ENCODE data around the gene TUBB. TPM values are rescaled to one million over a fixed set of nuclear protein-coding genes. Genes with fewer than 3 reads are reported as not detected.

TUBB gene
- total and polyA plus RNA-seq, 9 of the 15 experiments (the other 6 are each of a cell fraction or from before 2014, with no cell fraction given), result 971 to 2,870 (median 1,478) TPM

GRCh38 chr6:30720738-30721197, 616 bp downstream of the TUBB start (continued):
- TF ChIP-seq NCOA6 (IDR thresholded peaks at IDR 0.05) (no peak), MYBL2 (IDR thresholded peaks at IDR 0.05; ENCODE audit: low read depth) (no peak), MYBL2 (CRISPR knock-in tag; IDR thresholded peaks at IDR 0.05; ENCODE audit: borderline replicate concordance) (no peak), TAF9B (IDR thresholded peaks at IDR 0.05; ENCODE audit: partially characterized antibody) (no peak), U2AF1 (optimal IDR thresholded peaks at IDR 0.05; ENCODE audit: low read depth, low read length) (no peak), LARP7 (IDR thresholded peaks at IDR 0.05) (no peak), ZNF217 (CRISPR knock-in tag; IDR thresholded peaks at IDR 0.05) (no peak), CREB1 (IDR thresholded peaks at IDR 0.05) (no peak), CREB1 (CRISPR knock-in tag; IDR thresholded peaks at IDR 0.05) (no peak), DACH1 (IDR thresholded peaks at IDR 0.05; ENCODE audit: partially characterized antibody) (no peak), ZNF57 (CRISPR knock-in tag; IDR thresholded peaks at IDR 0.05) (no peak), SAFB (IDR thresholded peaks at IDR 0.05; ENCODE audit: borderline replicate concordance, low read depth, low read length) (no peak), ZNF121 (CRISPR knock-in tag; conservative IDR thresholded peaks at IDR 0.05) (no peak), XRCC3 (IDR thresholded peaks at IDR 0.05) (no peak), HMGN3 (IDR thresholded peaks at IDR 0.05; ENCODE audit: borderline replicate concordance, extremely low read depth, insufficient read length, low read depth, low read length) (no peak), ZSCAN29 (IDR thresholded peaks at IDR 0.05) (0 out of 2 replicates have a peak, but pooled peaks have one; percentile 34), SREBF1 (IDR thresholded peaks at IDR 0.05; ENCODE audit: borderline replicate concordance, low read depth, low read length) (no peak), NFATC3 (IDR thresholded peaks at IDR 0.05) (no peak), DDX20 (tag; IDR thresholded peaks at IDR 0.05; ENCODE audit: low read depth) (no peak), ZNF232 (CRISPR knock-in tag; IDR thresholded peaks at IDR 0.05) (peak; percentile 63; the same call in 1 of the 2 replicates), MNT (conservative IDR thresholded peaks at IDR 0.05) (no peak; a peak in 3 of 4 replicates), TAF7 (tag; IDR thresholded peaks at IDR 0.05) (no peak), HNRNPLL (IDR thresholded peaks at IDR 0.05; ENCODE audit: low read depth, low read length, poor library complexity, severe bottlenecking) (no peak), BDP1 (IDR thresholded peaks at IDR 0.05; ENCODE audit: insufficient read depth, insufficient read length) (no peak), KDM5B (IDR thresholded peaks at IDR 0.05; ENCODE audit: insufficient replicate concordance, low read depth, low read length) (peak; percentile 18)

Data from K562 (cell line).